CD4-positive, alpha-beta T cell treated with Interleukin-4 for 4 hours (primary cell): ENCODE data around the gene KCNN3.

ENCODE experiments used
- DNase-seq: peaks from one replicate; pipeline ENCODE4 v3.0.0-alpha.2; 2020

Gene KCNN3

GRCh38 chr1:154813846-154814505, 56.1 kb downstream of the KCNN3 start:
- no peak for DNase-seq

DNA sequence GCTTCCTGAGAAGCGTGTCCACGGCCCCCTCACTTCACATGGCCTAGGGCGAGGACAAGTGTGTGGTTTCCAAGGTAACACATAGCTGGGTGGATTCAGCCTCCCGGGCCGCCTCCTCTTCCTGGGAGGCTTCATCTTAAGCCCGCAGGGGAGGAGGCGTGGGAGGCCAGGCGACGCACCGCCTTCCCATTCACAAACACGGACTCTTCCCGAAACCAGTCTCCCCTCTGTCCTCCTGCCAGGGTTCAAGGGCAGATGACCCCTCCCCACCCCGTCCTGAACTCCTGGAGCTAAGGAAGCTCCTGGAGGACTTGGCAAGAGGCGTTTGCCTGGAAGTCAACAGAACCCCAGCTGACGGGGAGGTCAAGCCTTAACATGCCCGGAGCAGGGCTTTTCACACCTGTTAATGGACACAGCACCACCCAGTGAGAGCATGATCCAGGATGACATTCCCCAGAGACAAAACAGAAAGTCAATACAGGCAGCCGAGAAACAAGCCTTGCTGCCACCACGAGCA, 56.7 kb downstream of the KCNN3 start:
- DNase-seq: no peak

GRCh38 chr1:154812877-154813276, 57.2 kb downstream of the KCNN3 start:
- DNase-seq: no peak

- DNase-seq: no peak
These were observed 59.5 kb downstream of the KCNN3 start for GRCh38 chr1:154810571-154810970.

- DNase-seq: no peak
These were observed 60.4 kb downstream of the KCNN3 start for GRCh38 chr1:154809436-154810413.

DNA sequence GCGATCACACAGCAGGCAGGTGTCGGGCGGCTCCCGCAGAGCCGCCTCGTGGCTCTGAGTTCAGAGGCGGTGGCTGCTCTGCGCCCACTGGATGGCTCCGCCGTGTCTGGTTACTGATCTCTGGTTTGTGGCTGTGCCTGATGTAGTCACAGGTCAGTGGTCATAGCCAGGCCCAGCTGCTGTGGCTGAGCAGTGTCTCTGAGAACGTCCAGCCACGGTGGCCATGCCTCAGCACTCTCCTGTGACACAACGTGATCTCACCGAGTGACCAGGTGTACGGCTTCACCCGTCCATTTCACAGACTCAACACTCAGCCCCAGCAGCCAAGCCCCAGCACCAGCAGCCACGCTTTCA, 61.2 kb downstream of the KCNN3 start:
- DNase-seq: no peak

DNA sequence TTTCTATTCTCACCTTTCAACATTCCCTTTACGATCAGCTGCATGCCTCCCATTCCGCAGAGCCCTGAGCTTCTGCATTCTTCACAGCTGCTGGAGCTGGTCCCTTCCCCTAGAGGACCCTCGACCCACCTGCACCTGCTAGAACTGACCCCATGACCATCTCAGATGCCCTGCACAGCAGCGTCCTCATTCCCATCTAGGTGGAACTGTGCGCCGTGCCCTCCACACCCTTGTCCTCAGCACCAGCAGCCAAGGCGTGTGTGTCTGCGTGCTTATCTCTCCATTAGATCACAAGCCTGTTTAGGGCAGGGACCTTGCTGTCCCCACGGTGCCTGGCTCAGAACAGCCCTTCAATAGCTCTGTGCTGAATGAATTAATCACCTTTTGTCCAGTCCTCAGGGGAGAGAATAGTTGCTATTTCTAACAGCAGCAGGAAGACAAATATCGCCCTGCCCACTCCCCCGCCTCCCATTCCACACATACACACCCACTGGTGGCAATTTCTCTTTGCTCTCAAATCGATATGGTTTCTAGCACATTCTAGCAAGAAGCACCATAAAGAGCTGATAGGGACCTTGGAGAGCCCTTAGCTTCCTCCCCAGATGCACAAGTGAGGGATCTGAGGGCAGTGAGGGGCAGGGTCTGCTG, 61.7 kb downstream of the KCNN3 start:
- DNase-seq: no peak

GRCh38 chr1:154807048-154807591, 63.0 kb downstream of the KCNN3 start:
- DNase-seq: no peak

GRCh38 chr1:154806333-154806732, 63.7 kb downstream of the KCNN3 start:
- no peak for DNase-seq

DNA sequence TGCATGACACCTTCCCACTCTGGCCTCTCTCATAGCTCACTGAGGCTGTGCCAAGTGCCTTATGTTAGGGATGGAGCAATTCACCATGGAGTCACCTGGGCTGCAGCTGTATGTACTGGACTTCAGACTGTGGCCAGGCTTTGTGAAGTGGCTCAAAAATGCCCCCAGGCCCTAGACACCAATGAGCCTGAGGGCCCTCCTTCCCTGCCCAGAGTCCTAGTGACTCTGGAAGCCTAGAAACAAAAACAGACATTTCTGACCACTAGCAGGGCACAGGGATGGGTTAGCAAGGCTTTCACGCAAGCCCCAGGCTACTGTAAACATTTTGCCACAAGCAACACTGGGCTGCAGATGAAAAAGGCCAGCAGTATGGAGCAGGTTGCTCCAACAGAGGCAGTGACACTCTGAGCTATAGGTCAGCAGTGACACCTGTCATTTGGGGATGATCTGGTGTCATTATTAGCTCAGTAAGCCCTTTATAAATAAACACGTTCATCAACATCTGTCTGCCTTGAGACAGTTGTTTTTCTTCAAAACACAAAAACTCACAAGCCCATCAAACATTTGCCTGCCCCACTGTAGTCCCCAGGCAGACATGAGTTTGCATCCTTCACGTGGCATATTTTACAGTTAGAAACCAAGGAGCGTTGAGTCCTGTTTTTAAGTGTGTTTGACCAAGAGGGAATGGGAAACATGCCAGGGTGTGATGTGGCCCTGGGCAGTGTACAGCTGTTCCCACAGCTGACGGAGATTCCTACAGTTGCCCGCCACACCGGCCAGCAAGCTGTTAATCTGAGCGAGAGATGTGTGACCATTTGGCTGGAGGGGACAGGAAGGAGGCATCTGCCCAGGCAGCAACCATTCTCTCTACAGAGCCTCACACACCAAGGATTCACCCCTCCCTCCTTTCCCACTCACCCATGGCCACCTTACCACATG, 66.8 kb downstream of the KCNN3 start:
- no peak for DNase-seq

GRCh38 chr1:154802336-154802969, 67.6 kb downstream of the KCNN3 start:
- DNase-seq: no peak

DNA sequence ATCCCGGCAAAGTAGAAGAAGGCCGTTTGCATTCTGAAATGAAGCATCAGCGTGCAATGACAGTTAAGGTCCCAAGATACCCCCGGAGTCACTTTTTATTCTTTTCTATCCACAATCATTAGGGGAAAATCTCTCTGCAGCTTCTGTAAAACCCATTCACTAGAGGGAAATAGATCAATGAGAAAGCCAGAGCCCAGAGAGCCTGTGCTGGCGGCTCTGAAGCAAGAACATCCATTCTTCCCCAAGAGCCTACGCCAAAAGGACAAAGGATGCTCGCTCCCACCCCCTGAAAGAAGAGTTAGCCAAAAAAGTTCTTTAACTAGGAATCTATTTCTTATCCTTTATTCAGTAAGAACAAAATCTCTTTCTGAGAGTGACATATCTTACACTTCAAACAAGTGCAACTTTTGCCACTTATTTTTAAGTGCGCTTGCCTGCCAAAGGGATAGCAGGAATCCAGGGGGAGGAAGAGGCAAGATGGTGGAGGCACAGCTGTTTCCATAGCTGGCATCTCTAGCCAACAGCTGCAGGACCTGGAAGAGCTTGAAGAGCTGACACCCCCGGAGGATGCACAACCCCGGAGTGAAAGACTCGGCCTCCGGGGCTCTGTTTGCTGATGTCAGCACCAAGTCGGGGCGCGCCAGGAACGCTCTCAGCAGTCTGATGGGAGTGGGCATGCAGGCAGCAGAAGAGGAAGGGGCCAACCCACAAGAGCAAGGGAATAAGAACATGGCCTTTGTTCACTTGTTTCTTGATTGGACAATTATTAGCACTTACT, 68.7 kb downstream of the KCNN3 start:
- DNase-seq: no peak

- no peak for DNase-seq
These were observed 70.9 kb downstream of the KCNN3 start for GRCh38 chr1:154799188-154799587.

DNA sequence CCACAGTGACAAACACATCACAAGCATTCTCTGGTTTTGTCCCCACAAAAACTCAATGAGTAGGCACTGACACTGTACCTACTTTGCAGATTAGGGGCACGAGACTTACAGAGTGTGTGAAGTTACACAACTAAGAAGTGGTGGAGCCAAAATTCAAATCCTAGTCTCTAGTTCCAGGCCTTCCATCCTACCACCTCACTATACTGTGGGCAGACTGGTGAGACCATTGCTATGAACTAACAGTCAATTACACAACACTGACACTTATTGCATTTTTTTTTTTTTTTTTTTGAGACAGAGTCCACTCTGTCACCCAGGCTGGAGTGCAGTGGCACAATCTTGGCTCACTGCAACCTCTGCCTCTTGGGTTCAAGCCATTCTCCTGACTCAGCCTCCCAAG, 71.4 kb downstream of the KCNN3 start:
- DNase-seq: no peak

DNA sequence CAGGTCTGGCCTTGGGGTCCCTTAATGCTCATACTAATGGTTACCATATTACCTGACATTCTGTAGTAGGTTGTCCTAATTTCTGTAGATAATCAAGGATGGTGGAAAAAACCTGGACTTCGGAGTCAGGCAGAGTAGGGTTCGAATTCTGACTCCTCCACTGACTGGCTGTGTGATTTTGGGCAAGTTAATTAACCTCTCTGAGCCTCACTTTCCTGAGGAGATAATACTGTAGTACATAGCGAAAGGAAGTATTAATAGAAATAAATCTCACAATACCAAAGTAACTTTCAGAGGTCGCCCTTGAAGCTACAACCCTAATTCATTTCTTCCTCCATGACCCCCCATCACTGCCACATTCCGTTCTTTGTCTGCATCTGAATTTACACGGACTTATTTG, 72.9 kb downstream of the KCNN3 start:
- no peak for DNase-seq

DNA sequence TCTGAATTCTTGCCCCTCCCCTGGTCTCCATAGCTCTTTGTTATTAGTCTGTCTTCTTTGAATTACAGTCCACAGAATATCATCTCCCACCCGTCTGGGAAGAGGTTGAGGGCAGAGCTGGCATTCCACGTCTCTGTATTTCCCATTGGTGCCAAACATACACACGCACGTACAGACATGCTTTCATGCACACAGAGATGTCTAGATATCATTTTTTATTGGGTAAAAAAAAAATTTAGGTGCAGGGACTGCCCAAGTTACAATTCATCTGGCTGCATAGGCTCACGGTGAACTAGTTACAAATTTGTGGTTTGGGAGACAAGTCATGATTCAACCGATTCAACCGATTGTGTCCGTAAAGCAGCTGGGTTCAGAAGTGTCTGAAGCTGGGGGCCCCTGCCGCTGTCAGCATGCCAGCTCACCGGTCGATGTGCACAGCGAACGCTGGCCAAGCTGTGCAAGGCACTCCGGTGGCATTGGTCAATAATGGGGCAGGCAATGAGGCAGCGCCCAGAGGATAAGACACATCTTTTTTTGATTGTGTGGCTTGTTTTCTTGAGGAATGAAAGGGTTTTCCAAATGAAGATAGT, 73.7 kb downstream of the KCNN3 start:
- DNase-seq: no peak

- DNase-seq: no peak
These were observed 75.5 kb downstream of the KCNN3 start for GRCh38 chr1:154794608-154795007.

DNA sequence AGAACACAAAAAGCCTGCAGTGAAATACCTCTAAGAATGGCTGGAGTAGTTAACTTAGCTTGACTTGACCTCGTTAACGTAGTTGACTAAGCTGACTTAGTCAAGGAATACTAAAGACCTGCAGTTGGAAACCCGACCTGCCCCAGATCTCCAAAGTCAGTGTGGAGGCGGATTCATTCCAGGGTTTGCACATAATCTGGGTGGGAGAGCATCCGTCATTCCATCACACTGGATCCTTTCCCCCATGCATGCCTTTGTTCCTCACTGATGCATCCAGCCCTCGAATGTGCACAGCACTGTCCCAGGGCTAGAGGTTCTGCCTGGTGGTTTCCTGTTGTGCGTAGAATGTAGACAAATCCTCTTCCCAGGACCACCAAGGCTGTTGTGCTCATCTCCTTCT, 76.4 kb downstream of the KCNN3 start:
- DNase-seq: no peak

DNA sequence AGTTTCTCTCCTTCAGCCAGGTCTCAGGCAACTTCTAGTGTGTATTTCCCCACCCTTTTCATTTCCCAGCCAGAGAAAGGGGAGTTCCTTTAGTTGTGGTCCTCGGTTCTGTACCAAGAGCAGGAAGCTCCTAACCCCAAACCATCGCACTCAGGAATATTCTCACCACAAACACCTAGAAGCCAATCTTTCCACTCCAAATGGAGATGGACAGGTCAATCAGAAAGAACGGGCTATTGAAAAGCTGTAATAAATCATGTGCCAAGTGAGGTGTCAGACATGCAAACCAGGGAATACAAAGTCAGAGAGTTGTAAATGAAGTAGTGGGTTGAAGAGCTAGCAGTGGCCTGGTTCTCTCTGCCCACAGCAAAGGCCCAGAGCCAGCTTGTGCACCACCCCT, 77.2 kb downstream of the KCNN3 start:
- DNase-seq: no peak
